ENCODE data around the gene CYP1A2.
"Not testable (repeated sequence)": the region's sequence is repeated elsewhere in the genome, so short reads cannot be mapped to it uniquely, and the experiment has no call there.

CYP1A2 gene

GRCh38 chr15:74748322-74748946 is at the start of gene CYP1A2:
TSS of gene CYP1A2 (plus strand) at chr15:74748845. CDS start at chr15:74749739, 894 bp downstream.
- no peak for DNase-seq

- no peak for DNase-seq
Observed at GRCh38 chr15:74709011-74709410, 39.6 kb upstream of the CYP1A2 start.

- DNase-seq, result no peak
Observed at GRCh38 chr15:74709892-74710291, 38.8 kb upstream of the CYP1A2 start.

DNA sequence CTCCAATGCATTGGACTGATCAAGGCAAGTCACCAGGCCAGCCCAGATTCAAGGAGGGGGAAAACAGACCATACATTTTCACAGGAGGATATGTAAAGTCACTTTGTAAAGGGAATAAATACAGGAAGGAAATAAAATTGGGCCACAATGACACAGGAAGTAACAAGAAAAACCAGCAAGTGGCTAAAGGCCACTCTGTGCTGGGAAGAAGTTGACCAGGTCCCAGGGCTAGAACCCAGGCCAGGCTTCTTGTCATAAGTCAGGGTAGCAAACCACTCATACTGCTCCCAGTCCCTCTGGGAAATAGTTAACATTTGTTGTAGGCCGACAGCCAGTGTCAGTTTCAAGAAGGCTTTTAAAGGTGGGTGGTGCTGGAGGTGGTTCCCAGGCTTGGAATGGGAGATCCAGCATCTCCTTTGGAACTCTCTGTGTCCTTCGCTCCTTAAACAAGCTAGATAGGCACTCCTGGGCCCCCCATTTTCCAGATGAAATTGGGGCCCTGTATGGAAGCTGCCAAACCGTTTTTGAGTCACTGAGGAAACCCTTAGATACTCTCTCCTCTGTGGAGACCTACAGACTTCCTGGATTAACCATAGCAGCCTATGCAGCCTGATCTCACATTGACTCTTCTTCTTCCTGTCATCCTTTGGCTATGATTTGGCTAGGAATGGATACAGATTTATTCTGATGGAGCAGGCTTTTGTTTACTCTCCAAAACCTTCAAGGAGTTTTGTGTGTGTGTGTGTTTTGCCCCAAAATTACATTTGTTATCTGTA is 38.1 kb upstream of the CYP1A2 start:
- DNase-seq, result no peak

DNA sequence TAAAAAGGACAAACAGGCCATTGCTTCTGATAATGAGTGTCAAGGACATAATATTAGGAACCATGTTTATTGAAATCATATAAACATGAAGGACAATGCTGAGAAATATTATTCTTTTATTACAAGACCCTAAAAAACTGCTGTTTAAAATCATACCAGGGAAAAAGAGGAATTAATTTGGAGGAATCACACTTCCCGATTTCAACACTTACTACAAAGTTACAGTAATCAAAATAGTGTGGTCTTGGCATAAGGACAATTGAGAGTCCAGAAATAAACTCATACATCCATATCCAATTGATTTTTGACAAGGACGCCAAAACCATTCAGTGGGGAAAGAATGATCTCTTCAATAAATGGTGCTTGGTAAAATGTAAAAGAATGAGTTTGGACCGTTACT is 36.3 kb upstream of the CYP1A2 start:
- DNase-seq, result no peak

DNA sequence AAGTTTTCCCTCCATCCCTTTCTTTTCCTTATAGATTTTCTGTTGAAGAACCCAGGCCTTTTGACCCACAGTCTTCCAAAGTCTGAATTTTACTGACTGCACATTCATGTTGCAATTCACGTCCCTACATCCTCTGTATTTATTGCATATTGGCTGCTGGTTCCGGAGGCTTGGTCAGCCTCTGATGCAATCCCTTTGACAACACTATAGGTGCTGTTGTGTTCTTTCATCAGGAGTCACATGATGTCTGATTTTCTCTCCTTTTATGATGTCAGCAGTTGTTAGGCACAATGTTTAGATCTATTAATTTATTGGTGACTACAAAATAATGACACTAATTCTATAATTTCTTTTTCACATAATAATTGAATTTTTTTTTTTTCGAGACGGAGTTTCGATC is 32.0 kb upstream of the CYP1A2 start:
- DNase-seq, result no peak

DNA sequence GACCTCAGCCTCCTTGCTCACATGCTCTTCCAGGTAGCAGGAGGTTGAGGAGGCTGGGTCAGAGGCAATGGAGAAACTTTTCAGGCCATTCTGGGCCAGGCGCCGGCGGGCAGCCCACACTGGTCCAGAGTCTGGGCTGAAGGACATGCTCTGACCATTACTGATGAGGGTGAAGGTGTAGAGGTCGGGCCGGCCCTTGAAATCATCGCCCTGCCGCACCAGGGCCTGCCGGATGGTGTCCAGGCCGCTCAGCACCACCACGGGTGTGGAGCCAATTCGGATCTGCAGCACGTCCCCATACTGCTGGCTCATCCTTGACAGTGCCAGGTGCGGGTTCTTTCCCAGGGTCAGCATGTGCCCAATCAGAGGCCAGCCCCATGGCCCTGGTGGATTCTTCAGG is 26.1 kb upstream of the CYP1A2 start:
- DNase-seq, result no peak

GRCh38 chr15:74723187-74723586 is 25.5 kb upstream of the CYP1A2 start:
- DNase-seq, result no peak

GRCh38 chr15:74723754-74724334 is 24.8 kb upstream of the CYP1A2 start:
- DNase-seq, result no peak

DNA sequence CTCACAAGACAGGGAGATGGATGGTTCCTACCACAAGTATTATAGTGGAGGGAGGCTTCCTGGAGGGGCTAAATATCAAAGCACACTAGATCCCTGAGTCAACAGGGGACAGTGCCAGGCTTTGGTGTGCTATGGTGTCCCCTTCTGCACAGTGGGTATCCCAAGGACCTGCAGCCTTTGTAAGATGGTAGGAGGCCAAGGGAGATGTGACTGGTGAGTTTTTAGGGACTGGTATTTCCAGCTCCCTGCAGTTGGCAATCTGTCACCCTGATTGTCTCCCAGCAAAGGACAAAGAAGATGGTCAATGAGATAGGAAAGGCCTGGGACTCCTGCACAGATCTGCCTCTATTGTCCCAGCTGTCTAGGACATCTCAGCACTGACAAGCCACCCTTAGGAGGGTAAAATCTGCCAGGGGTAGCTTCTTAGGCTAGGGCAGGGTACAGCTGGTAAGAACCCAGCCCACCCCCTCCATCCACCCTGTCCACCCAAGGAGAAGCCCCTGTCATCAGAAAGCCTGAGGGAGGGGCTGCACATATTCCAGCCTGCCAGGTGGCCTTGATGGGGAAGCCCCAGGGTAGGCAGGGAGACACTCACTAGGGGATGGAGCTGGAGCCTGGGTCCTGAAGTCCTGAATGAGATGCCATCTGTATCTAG is 23.9 kb upstream of the CYP1A2 start:
- no peak for DNase-seq

GRCh38 chr15:74725225-74725774 is 23.3 kb upstream of the CYP1A2 start, which contains the start of gene CYP1A1:
TSS of gene CYP1A1 (minus strand) at chr15:74725528. CDS start at chr15:74723097, 2,431 bp downstream.
- DNase-seq, result no peak

DNA sequence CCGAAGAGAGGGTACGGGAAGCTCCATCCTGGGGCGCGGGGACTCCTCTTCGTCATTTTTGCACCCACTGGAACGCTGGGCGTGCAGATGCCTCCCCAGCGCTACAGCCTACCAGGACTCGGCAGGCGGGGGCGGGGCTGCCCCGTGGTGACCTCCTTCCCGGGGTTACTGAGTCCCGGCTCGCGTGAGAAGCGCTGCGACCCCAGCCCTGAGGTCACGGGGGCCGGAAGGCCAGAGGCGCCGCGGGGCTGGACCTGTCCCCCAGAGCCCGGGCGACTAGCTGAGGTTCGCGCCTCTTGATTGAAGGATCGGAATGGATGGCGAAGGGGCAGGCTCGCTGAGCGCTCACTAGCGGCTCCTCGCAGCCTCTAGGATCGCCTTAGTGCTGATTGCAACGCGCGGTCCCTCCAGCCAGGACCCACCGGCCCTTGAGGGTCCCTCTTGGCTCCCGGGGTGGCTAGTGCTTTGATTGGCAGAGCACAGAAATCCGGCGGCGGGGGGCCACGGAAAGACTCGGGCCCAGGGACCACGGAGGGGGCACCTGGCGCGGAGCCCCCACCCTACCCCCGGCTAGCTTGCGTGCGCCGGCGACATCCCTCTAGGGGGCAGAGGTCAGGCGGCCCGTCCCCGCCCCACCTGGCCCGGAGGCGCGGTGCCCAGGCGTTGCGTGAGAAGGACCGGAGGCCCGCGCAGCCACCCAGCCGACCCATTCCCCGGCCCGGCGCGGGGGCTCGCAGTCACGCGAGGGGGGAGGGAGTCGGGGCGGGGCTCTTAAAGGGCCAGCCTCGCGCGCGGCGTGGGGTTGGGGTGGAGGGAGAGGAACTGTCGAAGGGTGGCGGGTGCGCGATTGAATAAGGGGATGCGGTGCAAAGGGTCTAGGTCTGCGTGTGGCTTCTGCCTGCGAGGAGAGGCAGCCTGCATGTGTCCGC is 22.5 kb upstream of the CYP1A2 start:
- no peak for DNase-seq

- no peak for DNase-seq
Observed at GRCh38 chr15:74726774-74727164, 21.9 kb upstream of the CYP1A2 start.

DNA sequence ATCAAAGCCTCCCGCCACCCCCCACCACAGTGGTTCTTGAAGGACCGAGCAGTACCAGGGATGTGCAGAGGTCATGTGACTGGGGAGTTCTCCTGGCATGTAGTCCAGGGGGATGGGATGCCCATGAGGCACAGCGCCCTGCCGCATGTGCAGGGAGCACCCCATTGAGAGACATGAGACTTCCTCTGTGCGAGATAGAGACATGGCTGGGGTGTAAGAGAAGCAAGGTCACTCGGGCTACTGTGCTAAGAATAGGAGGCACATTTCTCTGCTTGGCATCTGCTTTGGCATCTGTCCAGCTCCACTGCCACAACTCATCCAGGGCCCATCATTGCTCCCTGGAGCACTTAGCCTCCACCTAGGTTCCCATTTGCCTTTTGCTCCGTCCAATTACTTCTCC is 20.9 kb upstream of the CYP1A2 start:
- DNase-seq, result no peak

GRCh38 chr15:74728699-74729098 is 19.9 kb upstream of the CYP1A2 start:
- DNase-seq, result not testable (repeated sequence)

GRCh38 chr15:74729372-74729771 is 19.3 kb upstream of the CYP1A2 start:
- not testable (repeated sequence) for DNase-seq

DNA sequence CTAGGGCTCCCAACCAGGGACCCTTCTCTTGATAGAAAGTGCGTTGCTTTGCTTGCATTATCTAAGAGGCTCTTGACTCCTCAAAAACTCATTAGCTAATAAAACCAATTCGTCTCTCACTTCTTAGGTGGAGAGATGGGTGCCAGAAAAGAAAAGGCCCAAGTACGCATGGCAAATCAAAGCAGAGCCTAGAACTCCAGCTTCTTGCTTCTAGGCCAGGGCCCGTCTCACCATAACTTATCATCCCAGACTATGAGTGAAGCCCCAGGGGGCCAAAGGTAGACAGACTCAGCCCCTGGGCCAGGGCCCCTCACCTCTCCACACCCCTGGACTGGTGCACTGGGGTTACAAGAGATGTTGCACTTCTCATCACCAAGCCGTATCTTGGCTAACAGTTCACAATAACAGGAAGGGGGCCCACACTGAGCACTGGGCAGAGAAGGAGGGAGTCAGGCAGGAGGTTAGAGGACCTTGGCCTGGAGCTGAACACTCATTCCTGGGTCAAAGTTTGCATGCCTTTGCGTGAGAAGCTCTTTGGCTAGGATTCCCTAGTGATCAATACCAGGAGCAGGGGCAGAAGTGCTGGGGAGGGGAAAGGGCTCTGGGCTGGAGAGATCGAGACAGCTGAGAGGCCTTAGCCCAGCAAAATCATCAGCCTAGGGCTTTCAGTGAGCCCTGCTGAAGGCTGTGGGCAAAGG is 17.9 kb upstream of the CYP1A2 start:
- DNase-seq, result no peak

DNA sequence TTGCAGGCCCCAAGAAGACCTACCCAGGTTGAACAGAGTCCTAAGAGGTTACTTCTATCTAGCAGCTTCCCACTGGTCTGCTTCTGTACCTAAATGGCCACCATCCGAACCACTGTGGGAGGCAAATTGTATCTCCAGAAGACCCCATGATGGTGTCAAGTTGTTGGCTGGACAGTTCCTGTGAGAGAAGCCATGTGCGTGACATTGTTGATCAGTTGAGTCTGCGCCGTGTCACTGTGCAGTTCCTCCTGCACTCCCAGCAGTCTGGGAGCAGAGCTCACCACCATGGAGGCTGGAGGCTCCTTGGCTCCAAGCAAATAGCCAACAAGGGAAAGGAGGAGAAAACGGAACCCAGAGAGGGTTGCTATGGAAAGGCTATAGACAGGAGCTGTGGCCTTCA is 15.8 kb upstream of the CYP1A2 start:
- DNase-seq, result no peak

DNA sequence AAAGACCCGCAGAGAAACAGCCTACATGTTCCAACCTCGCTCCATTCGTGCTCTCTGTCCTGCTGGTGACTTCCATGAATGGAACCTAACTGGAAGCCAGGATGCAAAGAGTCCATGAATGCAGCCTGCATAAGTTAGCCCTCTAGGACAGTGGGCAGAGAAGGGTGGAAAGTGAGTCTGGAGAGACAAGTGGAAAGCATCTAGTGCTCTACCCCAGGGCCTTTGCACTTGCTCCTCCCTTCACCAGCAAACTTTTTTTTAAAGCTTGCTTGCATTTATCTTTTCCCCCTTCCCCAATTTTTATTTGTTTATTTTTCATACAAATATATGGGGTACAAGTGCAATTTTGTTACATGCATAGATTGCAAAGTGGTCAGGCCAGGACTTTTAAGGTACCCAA is 15.4 kb upstream of the CYP1A2 start:
- no peak for DNase-seq

- DNase-seq, result no peak
Observed at GRCh38 chr15:74735305-74735704, 13.3 kb upstream of the CYP1A2 start.

- DNase-seq, result not testable (repeated sequence)
Observed at GRCh38 chr15:74738239-74738638, 10.4 kb upstream of the CYP1A2 start.

- DNase-seq, result no peak
Observed at GRCh38 chr15:74742422-74742821, 6.2 kb upstream of the CYP1A2 start.

All from NK-92 treated with Interleukin-12 subunit alpha and Interleukin-12 subunit beta, amount 100 ng/mL, for 24 hours (cell line).